Measurements from ENCODE around the gene CPLANE1.

DNA sequence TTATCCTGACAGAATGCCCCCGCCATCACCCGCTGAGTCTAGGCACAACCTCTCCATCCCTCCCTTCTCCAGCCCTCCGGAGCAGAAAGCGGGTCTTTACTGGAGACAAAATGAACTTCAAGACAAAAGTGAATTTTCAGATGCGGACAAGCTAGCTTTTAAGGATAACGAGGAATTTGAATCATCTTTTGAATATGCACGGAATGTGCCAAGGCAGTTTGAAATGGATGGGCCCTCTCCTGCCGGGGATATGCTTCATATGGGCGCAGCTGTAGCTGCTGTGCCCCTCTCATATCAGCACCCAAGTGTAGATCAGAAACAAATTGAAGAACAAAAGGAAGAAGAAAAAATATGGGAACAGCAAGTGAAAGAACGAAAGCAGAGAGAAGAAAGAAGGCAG, 37.5 kb downstream of the CPLANE1 start:
- TF ChIP-seq CTCF (IDR thresholded peaks at IDR 0.05) = no peak
- TF ChIP-seq POLR2A (IDR thresholded peaks at IDR 0.05) = no peak

Data from body of pancreas (tissue), 4 donors.